Measurements from ENCODE around the gene FILIP1.

FILIP1 gene

GRCh38 chr6:75377386-75377785 is 116.2 kb downstream of the FILIP1 start:
- DNase-seq = no peak

GRCh38 chr6:75376347-75377024 is 117.1 kb downstream of the FILIP1 start:
- DNase-seq = no peak

- no peak for DNase-seq
Measured at GRCh38 chr6:75374961-75375400, 118.6 kb downstream of the FILIP1 start.

- DNase-seq = no peak
Measured at GRCh38 chr6:75372884-75373283, 120.7 kb downstream of the FILIP1 start.

- DNase-seq = no peak
Measured at GRCh38 chr6:75370011-75370410, 123.6 kb downstream of the FILIP1 start.

- DNase-seq = no peak
Measured at GRCh38 chr6:75368864-75369402, 124.7 kb downstream of the FILIP1 start.

GRCh38 chr6:75368151-75368779 is 125.3 kb downstream of the FILIP1 start:
- no peak for DNase-seq

- no peak for DNase-seq
Measured at GRCh38 chr6:75363304-75363703, 130.3 kb downstream of the FILIP1 start.

GRCh38 chr6:75353644-75354043 is 140.0 kb downstream of the FILIP1 start:
- DNase-seq = no peak

GRCh38 chr6:75351570-75351969 is 142.0 kb downstream of the FILIP1 start:
- no peak for DNase-seq

- DNase-seq = no peak
Measured at GRCh38 chr6:75350808-75351207, 142.8 kb downstream of the FILIP1 start.

- no peak for DNase-seq
Measured at GRCh38 chr6:75350156-75350555, 143.4 kb downstream of the FILIP1 start.

- no peak for DNase-seq
Measured at GRCh38 chr6:75349262-75349984, 144.2 kb downstream of the FILIP1 start.

GRCh38 chr6:75348882-75349261 is 144.7 kb downstream of the FILIP1 start:
- DNase-seq = no peak

GRCh38 chr6:75347898-75348610 is 145.5 kb downstream of the FILIP1 start:
- no peak for DNase-seq

- DNase-seq = no peak
Measured at GRCh38 chr6:75345413-75345812, 148.2 kb downstream of the FILIP1 start.

- DNase-seq = no peak
Measured at GRCh38 chr6:75344455-75344854, 149.1 kb downstream of the FILIP1 start.

GRCh38 chr6:75344021-75344420 is 149.6 kb downstream of the FILIP1 start:
- DNase-seq = no peak

GRCh38 chr6:75337835-75338580 is 155.6 kb downstream of the FILIP1 start:
- no peak for DNase-seq

- no peak for DNase-seq
Measured at GRCh38 chr6:75334266-75335040, 159.1 kb downstream of the FILIP1 start.

GRCh38 chr6:75333676-75334200 is 159.9 kb downstream of the FILIP1 start:
- no peak for DNase-seq
